HG03442 (cell line): ENCODE data around the gene SLC30A9.

Experiments used
- ATAC-seq: cut with Tn5 transposase; IDR thresholded peaks from one replicate; pipeline ENCODE4 v1.9.1; 2021; ENCODE audit warnings: mild to moderate bottlenecking, moderate library complexity; ENCODE audit not compliant: unreplicated experiment

SLC30A9 gene

DNA sequence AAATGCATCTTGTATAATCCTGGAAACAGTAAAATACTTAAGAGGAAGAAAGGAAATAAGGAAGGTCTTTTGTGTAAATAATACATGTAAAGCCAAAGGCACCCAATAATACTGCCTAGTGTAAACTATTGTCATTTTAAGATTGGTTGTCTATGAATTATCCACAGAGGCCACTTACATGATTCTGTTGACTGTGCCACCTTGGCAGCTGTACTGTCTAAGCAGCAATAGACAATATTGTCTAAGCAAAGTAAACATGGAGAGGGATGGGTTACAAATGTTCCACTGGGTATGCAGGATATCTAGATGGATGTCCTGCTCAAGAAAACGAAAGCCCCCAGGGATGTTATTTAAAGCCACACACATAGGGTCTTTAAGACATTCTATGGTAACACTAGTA, 142.7 kb downstream of the SLC30A9 start:
- no peak for ATAC-seq

DNA sequence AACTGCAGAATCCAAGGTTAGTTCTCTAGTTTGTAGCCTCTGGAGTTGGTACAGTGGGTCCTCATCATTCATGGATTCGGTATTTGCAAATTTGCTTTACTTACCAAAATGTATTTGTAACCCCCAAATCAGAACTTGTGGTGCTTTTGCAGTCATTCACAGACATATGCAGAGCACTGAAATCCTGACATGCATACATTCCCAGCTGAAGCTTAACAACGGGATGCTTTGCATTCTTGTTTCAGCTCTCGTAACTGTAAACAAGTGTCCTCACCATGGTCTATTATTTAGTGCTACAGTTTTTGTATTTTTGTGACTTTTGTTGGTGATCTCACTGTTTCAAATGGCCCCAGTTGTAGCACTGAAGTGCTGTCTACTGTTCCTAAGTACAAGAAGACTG, 146.0 kb downstream of the SLC30A9 start:
- no peak for ATAC-seq
